Sigmoid colon (tissue), 4 donors: ENCODE measurements around the gene QPCTL.

ENCODE experiments used
- CTCF ChIP-seq, 4 experiments: fragments of 450-650 bp in 3 of 4; fragments of 200-600 bp in 1 of 4; IDR thresholded peaks; one replicate each; pipeline ENCODE4 v1.5.1; 2016 to 2019; ENCODE audit warnings: antibody characterized with exemption in 4 of 4, mild to moderate bottlenecking in 3 of 4, moderate library complexity in 2 of 4
- EP300 ChIP-seq, 4 donors: sonication (generic); formaldehyde crosslinking; IDR thresholded peaks; one replicate each; pipeline ENCODE4 v1.6.1; 2017; ENCODE audit warnings: antibody characterized with exemption in 4 of 4
- POLR2A ChIP-seq, 2 donors: fragments of 450-650 bp; IDR thresholded peaks; one replicate each; pipeline ENCODE4 v1.6.1; 2016; ENCODE audit warnings: antibody characterized with exemption in 2 of 2, mild to moderate bottlenecking in 2 of 2, moderate library complexity in 2 of 2
- POLR2AphosphoS5 ChIP-seq, 4 donors: sonication (generic); formaldehyde crosslinking; IDR thresholded peaks; one replicate each; pipeline ENCODE4 v1.6.1; 2017; ENCODE audit warnings: antibody characterized with exemption in 4 of 4

- TF ChIP-seq CTCF (IDR thresholded peaks at IDR 0.05) = no peak
- TF ChIP-seq EP300 (IDR thresholded peaks at IDR 0.05) = no peak
- TF ChIP-seq POLR2A (IDR thresholded peaks at IDR 0.05) = no peak
- TF ChIP-seq POLR2AphosphoS5 (IDR thresholded peaks at IDR 0.05) = no peak
These were observed 25.7 kb downstream of the QPCTL start for GRCh38 chr19:45717983-45718650.
